Activated CD8-positive, alpha-beta T cell treated with anti-CD3 and anti-CD28 coated beads for 36 hours (primary cell): ENCODE measurements around the gene UQCC5. TPM values are rescaled to one million over a fixed set of nuclear protein-coding genes. Genes with fewer than 3 reads are reported as not detected.

Experiments
- ATAC-seq: fragments of 200-7000 bp; cut with Tn5 transposase; one replicate; pipeline ENCODE4 v1.10.0; 2021; ENCODE audit warnings: mild to moderate bottlenecking, moderate library complexity
- CTCF ChIA-PET: fragments of 350-600 bp; sonication (Branson Sonifier 250); formaldehyde crosslinking; loops from one replicate; lab custom pipeline; 2021; ENCODE audit warnings: antibody characterized with exemption; lab: Charles Lee
- POLR2A ChIA-PET: fragments of 350-600 bp; sonication (Branson Sonifier 250); formaldehyde crosslinking; loops from one replicate; lab custom pipeline; 2021; ENCODE audit warnings: antibody characterized with exemption; lab: Charles Lee
- DNase-seq: peaks from one replicate; pipeline ENCODE4 v3.0.0-alpha.2; 2020
- H3K27ac Mint-ChIP-seq: one replicate; pipeline ENCODE4 v1.8.0; 2021; ENCODE audit warnings: mild to moderate bottlenecking, mixed read lengths
- H3K27me3 Mint-ChIP-seq: one replicate; pipeline ENCODE4 v1.8.0; 2021; ENCODE audit warnings: mixed read lengths
- H3K36me3 Mint-ChIP-seq: one replicate; pipeline ENCODE4 v1.8.0; 2021; ENCODE audit warnings: low read depth, mixed read lengths
- H3K4me1 Mint-ChIP-seq: one replicate; pipeline ENCODE4 v1.8.0; 2021; ENCODE audit warnings: low read depth, mixed read lengths
- H3K4me3 Mint-ChIP-seq: one replicate; pipeline ENCODE4 v1.8.0; 2021; ENCODE audit warnings: mild to moderate bottlenecking, moderate library complexity, mixed read lengths
- H3K9me3 Mint-ChIP-seq: one replicate; pipeline ENCODE4 v1.8.0; 2021; ENCODE audit warnings: mixed read lengths
- CTCF ChIP-seq: fragments of 200-600 bp; IDR thresholded peaks from one replicate; pipeline ENCODE4 v1.8.0; 2022; ENCODE audit warnings: antibody characterized with exemption, mild to moderate bottlenecking
- intact Hi-C: fragments of 100-400 bp; cut with micrococcal nuclease; formaldehyde crosslinking; loops from one replicate; pipeline ENCODE4 v1.10.0; 2022
- total RNA-seq, 2 experiments: library from RNA; stranded (reverse); gene quantifications; one replicate each; pipeline ENCODE4 v1.2.3, GENCODE V29; 2021

Gene UQCC5
- total RNA-seq, 2 experiments from 2014 or later, result 14.0 to 20.5 TPM

GRCh38 chr3:52554026-52554755 lies 17.8 kb downstream of the UQCC5 start:
- DNase-seq (no peak), ATAC-seq (no peak)
- no peak for TF ChIP-seq CTCF
- H3K9me3 Mint-ChIP-seq, result no peaks in the 10 kb centered on the region
- peaks cover 18% of the 10 kb centered on the region for H3K36me3 Mint-ChIP-seq
- CTCF ChIA-PET, result interaction anchor here (0.7 kb wide), 1 partner anchor 9 kb away, joined by 4 read pairs; no protein-coding TSS in a partner anchor
- H3K4me3 Mint-ChIP-seq, result no peak overlapping the region
- H3K27ac Mint-ChIP-seq, result no peak overlapping the region
- intact Hi-C loops, result no loop called here
- H3K4me1 Mint-ChIP-seq, result peaks cover 7% of the 10 kb centered on the region
- no peaks in the 10 kb centered on the region for H3K27me3 Mint-ChIP-seq
- POLR2A ChIA-PET, result interaction anchor here (1.2 kb wide), 1 partner anchor 17 kb away, joined by 3 read pairs; no protein-coding TSS in a partner anchor

DNA sequence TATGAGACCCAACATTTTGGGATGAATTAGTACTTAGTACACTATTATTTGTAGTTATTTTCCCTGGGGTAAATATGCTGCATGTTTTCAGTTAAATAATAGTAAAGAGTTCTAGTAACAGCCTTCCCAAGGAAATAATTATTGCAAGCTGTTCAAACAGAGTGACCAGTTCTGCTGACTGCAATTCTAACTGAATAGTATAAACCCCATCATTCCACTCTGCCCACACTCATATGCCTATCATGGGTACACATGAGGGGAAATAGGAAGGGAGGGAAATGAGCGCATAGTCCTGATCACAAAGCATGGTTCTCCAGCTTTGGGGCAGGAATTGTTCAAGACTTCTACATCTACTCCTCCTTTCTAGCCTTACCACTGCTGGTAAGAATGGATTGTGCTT lies 18.7 kb downstream of the UQCC5 start:
- CTCF ChIA-PET, result interaction anchor here (1.0 kb wide), 1 partner anchor 335 kb away, joined by 3 read pairs; no protein-coding TSS in a partner anchor
- Mint-ChIP-seq H3K36me3 (peaks cover 24% of the 10 kb centered on the region), H3K4me1 (peaks cover 7% of the 10 kb centered on the region), H3K4me3 (no peak overlapping the region), H3K27me3 (no peaks in the 10 kb centered on the region), H3K27ac (no peak overlapping the region), H3K9me3 (no peaks in the 10 kb centered on the region)
- DNase-seq (no peak), ATAC-seq (no peak)
- intact Hi-C loops, result no loop called here
- TF ChIP-seq CTCF, result no peak
- POLR2A ChIA-PET, result interaction anchor here (1.0 kb wide), 1 partner anchor 90 kb away, joined by 3 read pairs; no protein-coding TSS in a partner anchor

GRCh38 chr3:52557011-52557960 lies 20.9 kb downstream of the UQCC5 start:
- intact Hi-C loops, result no loop called here
- ATAC-seq (no peak), DNase-seq (no peak)
- POLR2A ChIA-PET, result no interaction called here
- TF ChIP-seq CTCF, result no peak
- Mint-ChIP-seq H3K4me1 (peaks cover 7% of the 10 kb centered on the region), H3K36me3 (peaks cover 32% of the 10 kb centered on the region), H3K9me3 (no peaks in the 10 kb centered on the region), H3K27me3 (no peaks in the 10 kb centered on the region), H3K27ac (no peak overlapping the region), H3K4me3 (no peak overlapping the region)
- CTCF ChIA-PET, result interaction anchor here (0.9 kb wide), 1 partner anchor 145 kb away, joined by 3 read pairs; no protein-coding TSS in a partner anchor

- CTCF ChIA-PET, result no interaction called here
- POLR2A ChIA-PET, result interaction anchor here (0.7 kb wide), 1 partner anchor 10 kb away, joined by 5 read pairs; no protein-coding TSS in a partner anchor
Measured at GRCh38 chr3:52558436-52558835, 22.0 kb downstream of the UQCC5 start.

More at GRCh38 chr3:52558436-52558835, 22.0 kb downstream of the UQCC5 start:
- peaks cover 39% of the 10 kb centered on the region for H3K36me3 Mint-ChIP-seq
- no peak overlapping the region for H3K27ac Mint-ChIP-seq
- no peaks in the 10 kb centered on the region for H3K27me3 Mint-ChIP-seq
- H3K9me3 Mint-ChIP-seq, result no peaks in the 10 kb centered on the region
- peaks cover 7% of the 10 kb centered on the region for H3K4me1 Mint-ChIP-seq
- no peak overlapping the region for H3K4me3 Mint-ChIP-seq
- DNase-seq, result no peak
- TF ChIP-seq CTCF, result no peak
- intact Hi-C loops, result no loop called here
- ATAC-seq, result no peak
